H1 (cell line): Measurements from ENCODE around the gene MYO15A. TPM values are rescaled to one million over a fixed set of nuclear protein-coding genes. Genes with fewer than 3 reads are reported as not detected.

ENCODE experiments used
- CEBPB ChIP-seq: IDR thresholded peaks from 2 replicates; pipeline ENCODE4 v1.6.1; 2012; ENCODE audit warnings: low read depth, low read length
- CHD1 ChIP-seq: IDR thresholded peaks from 2 replicates; pipeline ENCODE4 v1.6.1; 2012; ENCODE audit warnings: low read depth, low read length, improper control_type of control experiment
- KDM4A ChIP-seq: IDR thresholded peaks from one replicate; pipeline ENCODE4 v1.7.1; 2012; ENCODE audit warnings: low read depth, mild to moderate bottlenecking, moderate library complexity, low read length, inconsistent platforms; ENCODE audit not compliant: severe bottlenecking
- MAFK ChIP-seq: IDR thresholded peaks from 2 replicates; pipeline ENCODE4 v1.6.1; 2012; ENCODE audit warnings: low read depth, mild to moderate bottlenecking, improper control_type of control experiment, low read length
- SIX5 ChIP-seq: IDR thresholded peaks from 2 replicates; pipeline ENCODE4 v1.6.1; 2011; ENCODE audit warnings: mild to moderate bottlenecking, low read depth, low read length
- TBP ChIP-seq: IDR thresholded peaks from 2 replicates; pipeline ENCODE4 v1.6.1; 2011; ENCODE audit warnings: low read depth, low read length, improper control_type of control experiment
- polyA plus RNA-seq, 7 experiments: library from polyadenylated mRNA; depleted of rRNA in 3 of 7; stranded (reverse) in 5 of 7; unstranded in 2 of 7; fragments of >200 nt in 5 of 7; fragments of 200-250 nt in 2 of 7; gene quantifications; 1 replicate in 5 of 7; 2 replicates in 1 of 7; 4 replicates in 1 of 7; pipeline versions ENCODE4 v1.2.1 to v1.2.3, GENCODE V29; 2011 to 2013; ENCODE audit warnings: missing spikeins in 2 of 7, mixed read lengths in 2 of 7
- total RNA-seq: library from RNA; stranded (reverse); fragmentation: NEBNext Ultra II Directional; extraction: Animal tissue kit (Norgen Biotek cat#: 25700); gene quantifications from 2 replicates; pipeline ENCODE4 v1.2.1, GENCODE V29; 2021

The MYO15A gene
- total and polyA plus RNA-seq, 2 of the 8 experiments (the other 6 are each of a cell fraction or from before 2014, with no cell fraction given), result 1.6 to 4.2 TPM

GRCh38 chr17:18229254-18229653 lies 120.7 kb downstream of the MYO15A start (continued):
- TF ChIP-seq SIX5, result no peak
- no peak for TF ChIP-seq MAFK
- TF ChIP-seq CEBPB, result no peak
- no peak for TF ChIP-seq CHD1
- no peak for TF ChIP-seq KDM4A
- no peak for TF ChIP-seq TBP

Other genes starting within 250 kb of the MYO15A start
- 3.3 and 3.4 TPM in 2 replicates for gene TOM1L2, start 136.4 kb upstream of the MYO15A start, total RNA-seq
- 2.0 and 4.2 TPM in 2 replicates for gene TOM1L2, start 136.4 kb upstream of the MYO15A start, polyA plus RNA-seq (2011; rRNA removed)
- gene DRC3, start 135.9 kb upstream of the MYO15A start, total RNA-seq, result not detected in 2 replicates
- gene DRC3, start 135.9 kb upstream of the MYO15A start, polyA plus RNA-seq (2011; rRNA removed), result 0.22 and 0.59 TPM in 2 replicates
- 22.9 and 23.3 TPM in 2 replicates for gene ATPAF2, start 69.6 kb upstream of the MYO15A start, total RNA-seq
- gene ATPAF2, start 69.6 kb upstream of the MYO15A start, polyA plus RNA-seq (2011; rRNA removed), result 19.6 and 28.3 TPM in 2 replicates
- 15.0 and 15.2 TPM in 2 replicates for gene GID4, start 69.3 kb upstream of the MYO15A start, total RNA-seq
- gene GID4, start 69.3 kb upstream of the MYO15A start, polyA plus RNA-seq (2011; rRNA removed), result 5.4 and 5.6 TPM in 2 replicates
- gene DRG2, start 20.8 kb upstream of the MYO15A start, total RNA-seq, result 44.6 and 50.1 TPM in 2 replicates
- gene DRG2, start 20.8 kb upstream of the MYO15A start, polyA plus RNA-seq (2011; rRNA removed), result 47.8 and 57.5 TPM in 2 replicates
- 86.4 and 86.6 TPM in 2 replicates for gene ALKBH5, start 75.1 kb downstream of the MYO15A start, total RNA-seq
- gene ALKBH5, start 75.1 kb downstream of the MYO15A start, polyA plus RNA-seq (2011; rRNA removed), result 63.7 and 66.5 TPM in 2 replicates
- gene LLGL1, start 116.9 kb downstream of the MYO15A start, total RNA-seq, result 71.3 and 72.8 TPM in 2 replicates
- gene LLGL1, start 116.9 kb downstream of the MYO15A start, polyA plus RNA-seq (2011; rRNA removed), result 107 and 137 TPM in 2 replicates
- 300 and 324 TPM in 2 replicates for gene FLII, start 150.0 kb downstream of the MYO15A start, total RNA-seq
- 549 and 674 TPM in 2 replicates for gene FLII, start 150.0 kb downstream of the MYO15A start, polyA plus RNA-seq (2011; rRNA removed)
- 9.9 and 12.4 TPM in 2 replicates for gene MIEF2, start 151.9 kb downstream of the MYO15A start, total RNA-seq
- gene MIEF2, start 151.9 kb downstream of the MYO15A start, polyA plus RNA-seq (2011; rRNA removed), result 24.9 and 39.6 TPM in 2 replicates
- gene TOP3A, start 206.2 kb downstream of the MYO15A start, total RNA-seq, result 46.2 and 54.3 TPM in 2 replicates
- 21.5 and 23.4 TPM in 2 replicates for gene TOP3A, start 206.2 kb downstream of the MYO15A start, polyA plus RNA-seq (2011; rRNA removed)
- 18.5 and 19.0 TPM in 2 replicates for gene SMCR8, start 206.5 kb downstream of the MYO15A start, total RNA-seq
- 6.9 and 8.9 TPM in 2 replicates for gene SMCR8, start 206.5 kb downstream of the MYO15A start, polyA plus RNA-seq (2011; rRNA removed)